Left colon (tissue), 2 donors: ENCODE results near the gene CDH5. TPM values are rescaled to one million over a fixed set of nuclear protein-coding genes. Genes with fewer than 3 reads are reported as not detected.

Experiments
- ATAC-seq: fragments of 200-7000 bp; cut with Tn5 transposase; one replicate; pipeline ENCODE4 v1.9.1; 2020; ENCODE audit warnings: mild to moderate bottlenecking, moderate library complexity
- DNase-seq, 2 donors: peaks; one replicate each; pipeline ENCODE4 v3.0.0-alpha.2; 2020
- intact Hi-C, 2 donors: fragments of 100-400 bp; cut with DNase I in 1 of 2; cut with micrococcal nuclease in 1 of 2; formaldehyde crosslinking; loops; one replicate each; pipeline versions ENCODE4 v1.11.2 to v1.14.0; 2022; cut with DNase I, micrococcal nuclease
- total RNA-seq, 2 donors: library from RNA; stranded (reverse); fragmentation: NEBNext Ultra II Directional; extraction: Animal tissue kit (Norgen Biotek cat#: 25700); gene quantifications; one replicate each; pipeline ENCODE4 v1.2.1, GENCODE V29; 2021
- donor health status: DM: no; HTN: no; CAD: no.
- donor health status: DM: yes; HTN: yes; CAD: no.

Gene CDH5
- total RNA-seq, 2 donors from 2014 or later: 7.7 to 9.9 TPM

DNA sequence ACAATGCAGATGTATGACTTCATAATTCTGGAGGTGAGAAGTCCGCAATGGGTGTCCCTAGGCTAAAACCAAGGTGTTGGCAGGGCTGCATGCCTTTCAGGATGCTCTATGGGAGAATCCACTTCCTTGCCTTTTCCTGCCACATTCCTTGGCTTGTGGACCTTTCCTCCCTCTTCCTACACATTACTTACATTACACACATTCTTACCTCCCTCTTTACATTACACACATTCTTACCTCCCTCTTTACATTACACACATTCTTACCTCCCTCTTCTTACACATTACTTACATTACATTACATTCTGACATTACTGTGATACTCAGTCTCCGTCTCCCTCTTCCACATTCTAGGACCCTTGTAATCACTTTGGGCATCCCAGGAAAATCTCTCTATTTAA lies 14.2 kb upstream of the CDH5 start:
- ATAC-seq (no peak), DNase-seq (no peak)
- intact Hi-C loops: no loop called here

DNA sequence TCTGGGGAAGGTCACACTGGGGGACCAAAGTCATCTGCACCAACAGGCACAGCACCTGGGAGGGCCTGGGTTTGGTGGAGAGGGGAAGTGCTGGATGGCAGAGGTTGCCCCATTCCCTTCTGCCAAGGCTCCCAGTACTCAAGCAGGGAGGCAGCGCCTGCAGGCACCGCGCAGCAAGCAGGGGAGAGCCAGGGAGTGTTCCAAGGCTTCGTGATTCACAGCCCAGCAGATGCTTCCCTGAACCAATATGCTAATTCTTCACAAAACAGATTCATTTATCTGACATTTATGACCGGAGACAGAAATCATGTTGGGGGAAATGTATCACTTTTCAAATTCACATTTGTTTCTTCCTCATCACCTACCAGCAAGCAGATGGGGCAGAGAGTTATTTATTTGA lies 13.4 kb upstream of the CDH5 start:
- intact Hi-C loops: no loop called here
- no peak for ATAC-seq
- DNase-seq: no peak

DNA sequence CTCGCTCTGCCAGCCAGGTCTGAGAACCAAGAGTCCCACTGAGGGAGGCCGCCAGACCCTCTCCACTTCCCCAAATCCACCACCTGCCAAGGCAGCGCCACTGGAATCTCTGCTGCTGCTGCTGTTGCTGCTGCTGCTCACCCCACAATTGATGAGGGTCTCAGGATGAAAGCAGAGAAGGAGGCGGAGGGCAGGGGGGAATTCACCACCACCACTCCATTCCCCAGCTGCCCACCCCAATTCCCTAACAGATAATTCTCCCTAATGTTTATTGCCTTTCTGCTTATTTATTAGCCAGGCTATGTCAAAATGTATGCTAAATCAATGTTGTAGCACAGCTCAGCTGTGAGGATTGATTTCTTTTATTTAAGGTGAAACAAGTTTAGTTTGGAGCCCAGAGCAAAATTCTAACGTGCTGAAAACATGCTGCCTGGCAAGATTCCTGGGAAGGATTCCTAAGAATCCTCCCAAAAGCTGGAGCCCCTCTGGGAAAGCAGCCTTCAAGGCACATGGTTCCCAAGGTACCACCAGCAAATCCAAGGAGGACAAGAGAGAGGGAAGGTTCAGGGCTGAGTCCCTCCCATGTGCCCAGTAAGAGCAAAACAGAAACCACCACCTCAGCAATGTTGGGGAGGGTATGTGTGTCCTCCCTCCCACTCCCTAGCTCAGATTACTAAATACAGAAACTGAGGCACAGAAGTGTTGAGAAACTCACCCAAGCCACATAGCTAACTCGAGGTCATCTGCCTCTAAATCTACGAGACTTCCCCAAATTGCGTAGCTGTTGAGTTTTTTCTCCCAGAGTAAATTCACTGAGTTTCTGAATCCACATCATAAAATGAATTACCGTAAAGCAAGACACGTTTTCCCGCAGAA lies 12.2 kb upstream of the CDH5 start:
- DNase-seq (no peak), ATAC-seq (no peak)
- intact Hi-C loops: no loop called here

DNA sequence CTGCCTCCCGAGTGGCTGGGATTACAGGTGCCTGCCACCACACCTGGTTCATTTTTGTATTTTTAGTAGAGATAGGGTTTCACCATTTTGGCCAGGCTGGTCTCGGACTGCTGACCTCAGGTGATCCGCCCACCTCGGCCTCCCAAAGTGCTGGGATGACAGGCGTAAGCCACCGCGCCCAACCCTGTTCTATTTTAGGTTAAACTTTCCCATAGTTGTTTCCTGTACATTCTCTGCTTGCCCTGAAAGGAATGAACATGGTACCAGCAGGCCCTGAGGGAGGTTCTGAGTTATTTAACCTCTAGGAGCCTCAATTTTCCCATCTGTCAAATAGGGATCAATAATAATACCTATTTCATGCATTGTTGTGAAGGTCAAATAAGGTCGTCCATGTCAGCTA lies 11.0 kb upstream of the CDH5 start:
- no peak for ATAC-seq
- intact Hi-C loops: no loop called here

DNA sequence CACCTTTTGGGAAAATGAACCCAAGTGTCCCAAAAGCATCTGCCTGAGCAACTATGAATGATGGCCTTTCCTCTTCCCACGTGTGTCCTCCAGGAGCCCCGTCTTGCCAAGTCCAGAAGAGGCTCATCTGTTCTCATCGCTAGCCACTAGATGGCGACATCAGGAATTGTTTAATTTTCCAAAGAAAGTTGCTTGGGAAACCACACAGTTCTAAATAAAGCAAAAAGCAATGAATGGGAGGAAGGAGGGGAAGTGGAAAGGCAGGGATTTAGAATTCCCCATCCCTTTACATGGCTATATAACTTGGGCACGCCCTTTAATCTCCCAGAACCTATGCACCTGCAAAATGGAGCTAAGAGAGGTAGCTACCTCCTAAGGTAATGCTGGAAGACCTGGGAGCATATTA lies 9.0 kb upstream of the CDH5 start:
- ATAC-seq (peak; percentile 66), DNase-seq (peak in 1 of 2 donors; percentile 40)
- intact Hi-C loops: no loop called here

More for the DNA sequence above, 11.0 kb upstream of the CDH5 start:
- DNase-seq: no peak

- no peak for ATAC-seq
- intact Hi-C loops: no loop called here
- DNase-seq: no peak
Measured at GRCh38 chr16:66358231-66358630, 8.3 kb upstream of the CDH5 start.

DNA sequence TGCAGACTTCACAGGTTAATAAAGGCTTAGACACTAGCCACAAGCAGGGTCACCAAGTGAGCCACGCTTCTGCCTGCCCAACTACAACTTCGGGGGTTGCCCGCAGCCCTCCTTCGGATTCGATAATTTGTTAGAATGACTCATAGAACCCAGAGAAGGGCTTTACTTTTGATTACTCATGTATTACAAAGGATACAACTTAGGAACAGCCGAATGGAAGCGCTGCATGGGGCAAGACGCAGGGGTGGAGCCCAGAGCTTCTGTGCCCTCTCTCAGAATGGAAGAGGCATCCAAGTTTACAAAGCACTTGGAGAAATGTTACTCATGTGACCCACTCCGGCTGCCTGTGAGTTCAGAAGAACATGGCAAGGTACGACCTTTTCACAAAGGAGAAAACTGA lies 7.5 kb upstream of the CDH5 start:
- DNase-seq: no peak
- intact Hi-C loops: no loop called here
- ATAC-seq: no peak

DNA sequence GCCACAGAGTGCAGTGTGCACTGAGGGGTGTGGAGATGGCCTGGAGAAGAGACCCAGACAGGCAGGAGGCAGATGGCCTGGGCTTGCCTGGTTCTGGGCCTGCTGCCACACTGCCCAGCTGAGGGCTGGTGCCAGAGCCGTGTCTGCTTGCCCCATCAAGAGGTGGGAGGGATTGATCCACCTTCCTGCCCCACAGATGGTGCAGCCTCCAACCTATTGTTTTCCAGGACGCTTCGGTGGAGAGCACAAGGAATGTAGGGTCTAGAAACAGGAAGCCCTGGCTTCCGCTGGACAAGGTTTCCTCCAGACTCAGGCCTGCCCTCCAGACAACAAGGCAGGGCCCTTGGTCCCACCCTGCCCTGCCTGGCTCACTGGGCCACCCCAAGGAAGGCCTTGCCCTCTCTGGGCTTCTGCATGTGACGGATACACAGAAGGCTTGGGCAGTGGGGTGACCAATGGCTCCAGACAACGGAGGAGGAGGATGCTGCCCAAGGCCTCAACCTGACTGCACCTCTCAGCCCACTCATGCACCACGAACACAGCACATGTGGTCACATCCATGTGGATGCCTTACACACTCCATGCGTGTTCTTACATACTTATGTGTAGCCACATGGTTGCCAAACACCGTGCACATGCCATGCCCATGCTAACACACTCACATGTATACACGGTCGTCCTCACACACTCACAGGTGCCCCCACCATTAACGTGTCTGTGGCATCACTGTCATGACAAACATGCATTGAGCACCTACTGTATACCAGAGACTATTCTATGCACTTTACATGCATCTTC lies 6.5 kb upstream of the CDH5 start:
- no peak for DNase-seq
- ATAC-seq: no peak
- intact Hi-C loops: no loop called here

DNA sequence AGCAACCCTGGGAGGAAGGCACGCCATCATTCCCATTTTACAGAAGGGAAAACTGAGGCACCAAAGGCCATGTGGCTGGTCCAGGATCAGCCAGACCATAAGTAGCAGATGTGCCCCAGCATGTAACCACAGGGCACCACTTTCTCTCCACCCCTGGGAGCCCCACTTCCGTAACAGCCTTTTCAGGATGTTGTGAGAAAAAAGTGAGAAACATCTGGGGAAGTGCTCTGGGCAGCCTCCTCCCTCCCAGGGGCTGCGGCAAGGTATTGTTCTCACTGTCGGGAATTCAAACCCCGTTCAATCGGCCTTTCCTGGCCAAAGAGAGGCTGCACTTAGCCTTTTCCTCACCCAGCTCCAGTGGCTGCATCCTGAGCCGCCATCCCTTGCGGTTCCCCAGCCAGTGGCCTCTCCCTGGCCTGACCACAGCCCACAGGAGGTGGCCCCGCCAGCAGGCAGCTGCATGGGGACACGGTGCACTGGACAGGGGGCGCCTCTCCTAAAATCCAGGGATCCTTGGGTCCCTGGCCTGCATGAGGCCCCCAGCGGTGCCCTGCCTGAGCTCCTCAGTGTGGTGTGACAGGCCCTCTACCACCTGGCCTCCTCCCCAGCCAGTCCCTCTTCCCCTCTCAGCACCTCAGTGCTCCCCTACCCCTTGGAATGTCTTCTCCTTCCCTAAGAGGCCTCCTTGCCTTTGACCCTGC lies 5.7 kb upstream of the CDH5 start:
- DNase-seq: no peak
- no peak for ATAC-seq
- intact Hi-C loops: no loop called here

GRCh38 chr16:66361604-66362135 lies 4.8 kb upstream of the CDH5 start:
- DNase-seq (no peak), ATAC-seq (no peak)
- intact Hi-C loops: no loop called here

- intact Hi-C loops: no loop called here
- ATAC-seq (no peak), DNase-seq (no peak)
Measured at GRCh38 chr16:66363211-66363777, 3.2 kb upstream of the CDH5 start.

DNA sequence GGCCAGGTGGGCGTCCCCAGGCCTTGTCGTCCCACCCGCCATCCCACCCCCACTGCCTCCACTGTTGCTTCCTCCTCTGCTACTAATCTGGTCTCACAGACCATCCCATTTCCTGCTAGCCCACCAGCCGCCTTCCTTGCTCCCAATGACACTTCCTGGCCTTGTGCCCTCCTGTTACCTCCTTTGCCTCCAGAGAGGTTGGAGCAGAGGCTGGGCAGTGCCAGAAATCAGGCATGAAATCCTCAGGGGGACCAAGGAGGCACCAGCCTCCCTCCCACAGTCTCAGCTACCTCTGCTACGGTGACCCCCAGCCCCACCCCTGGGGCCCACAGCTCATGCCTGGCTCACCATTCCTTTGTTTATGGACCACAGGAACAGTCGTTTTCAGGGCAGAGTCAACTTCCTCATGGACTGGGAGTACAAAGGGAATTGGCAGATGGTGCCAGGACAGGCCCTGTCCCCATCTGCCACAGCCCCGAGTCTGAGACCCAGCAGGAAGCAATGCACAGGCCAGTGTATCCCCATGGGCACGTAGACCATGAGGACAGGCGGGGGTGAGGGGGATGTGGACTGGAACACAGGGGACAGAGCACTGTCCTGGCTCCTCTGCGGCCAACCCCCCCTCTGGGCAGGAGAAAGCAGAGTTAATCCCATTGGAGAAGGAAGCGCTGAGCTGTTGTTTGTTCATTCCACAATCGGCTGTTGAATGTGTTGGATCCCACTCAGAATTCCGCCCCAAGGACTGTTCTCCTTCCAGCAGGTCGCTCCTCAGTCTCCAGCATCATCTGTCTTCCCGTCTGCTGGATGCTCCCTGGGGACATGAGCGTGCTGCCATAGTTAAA lies 2.2 kb upstream of the CDH5 start:
- ATAC-seq (peak; percentile 82), DNase-seq (peak; percentile 37 to 53)
- intact Hi-C loops: no loop called here

DNA sequence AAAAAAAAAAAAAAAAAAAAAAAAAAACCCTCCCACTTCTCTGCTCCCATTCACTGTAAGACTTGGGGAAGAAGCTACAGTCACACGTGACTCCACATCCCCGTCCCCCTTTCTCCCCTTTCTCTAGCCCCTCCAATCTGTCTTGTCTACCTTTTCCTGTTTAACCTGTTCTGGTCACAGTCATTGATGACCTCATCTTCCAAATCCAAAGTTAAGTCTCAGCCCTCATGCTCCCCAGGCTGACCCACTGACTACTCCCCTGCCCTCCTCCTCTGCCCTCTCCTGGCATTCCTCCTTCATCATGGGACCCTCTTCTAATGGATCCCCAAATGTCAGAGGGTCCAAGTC lies 1.6 kb upstream of the CDH5 start:
- DNase-seq (no peak), ATAC-seq (no peak)
- intact Hi-C loops: no loop called here

DNA sequence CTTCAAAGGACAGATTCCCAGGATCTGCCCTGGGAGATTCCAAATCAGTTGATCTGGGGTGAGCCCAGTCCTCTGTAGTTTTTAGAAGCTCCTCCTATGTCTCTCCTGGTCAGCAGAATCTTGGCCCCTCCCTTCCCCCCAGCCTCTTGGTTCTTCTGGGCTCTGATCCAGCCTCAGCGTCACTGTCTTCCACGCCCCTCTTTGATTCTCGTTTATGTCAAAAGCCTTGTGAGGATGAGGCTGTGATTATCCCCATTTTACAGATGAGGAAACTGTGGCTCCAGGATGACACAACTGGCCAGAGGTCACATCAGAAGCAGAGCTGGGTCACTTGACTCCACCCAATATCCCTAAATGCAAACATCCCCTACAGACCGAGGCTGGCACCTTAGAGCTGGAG lies 840 bp upstream of the CDH5 start:
- intact Hi-C loops: no loop called here
- ATAC-seq (no peak), DNase-seq (peak in 1 of 2 donors; percentile 28)

DNA sequence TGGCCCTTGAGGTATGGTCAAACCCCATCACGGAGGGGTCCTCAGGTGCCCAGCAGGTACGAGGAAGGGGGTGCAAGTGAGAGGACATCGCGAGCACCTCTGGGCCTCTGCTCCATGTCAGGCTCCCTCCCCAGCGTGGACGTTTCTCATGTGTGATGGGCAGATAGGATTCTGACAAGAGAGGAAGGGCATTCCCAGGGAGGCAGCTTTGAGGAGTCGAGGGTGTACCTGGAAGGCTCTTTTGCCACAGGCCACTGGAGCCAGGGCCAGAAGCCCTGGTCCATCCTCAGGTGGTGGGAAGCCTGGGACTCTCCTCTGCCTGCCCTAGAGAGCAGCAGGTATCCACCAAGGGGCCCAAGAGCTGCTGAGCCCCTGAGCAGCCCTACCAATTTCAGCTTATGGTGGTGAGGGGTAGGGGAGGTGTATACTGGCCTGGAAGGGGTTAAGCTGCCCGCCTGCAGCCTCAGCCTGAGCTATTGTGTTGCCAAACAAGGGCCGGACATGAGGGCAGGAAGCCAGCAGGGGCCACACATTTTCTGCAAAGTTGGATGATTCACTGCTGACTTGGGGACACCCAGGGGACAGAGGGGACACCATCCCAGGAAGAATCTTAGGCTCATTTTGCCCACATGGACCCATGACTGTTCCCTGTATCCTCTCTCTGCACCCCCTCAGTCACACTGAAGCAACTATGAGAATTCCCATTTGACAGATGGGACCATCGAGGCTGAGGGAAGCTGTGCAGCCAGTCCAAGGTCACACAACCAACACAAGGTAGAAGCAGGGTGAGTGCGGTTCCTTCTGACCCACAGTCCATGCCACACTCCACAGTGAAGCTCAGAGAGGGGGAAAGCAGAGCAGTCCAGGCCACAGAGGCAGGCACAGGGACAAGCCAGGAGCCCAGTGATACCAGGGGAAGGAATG lies 1.7 kb downstream of the CDH5 start:
- DNase-seq (no peak), ATAC-seq (no peak)
- intact Hi-C loops: no loop called here

- DNase-seq (peak; percentile 23 to 41), ATAC-seq (no peak)
- intact Hi-C loops: no loop called here
Measured at GRCh38 chr16:66369055-66369592, 2.6 kb downstream of the CDH5 start.
